Islet precursor cell (in vitro differentiated cells): Measurements from ENCODE around the gene RNF13.

ENCODE experiments used
- DNase-seq: peaks from one replicate; pipeline ENCODE4 v3.0.0-alpha.2; 2018

The RNF13 gene

DNA sequence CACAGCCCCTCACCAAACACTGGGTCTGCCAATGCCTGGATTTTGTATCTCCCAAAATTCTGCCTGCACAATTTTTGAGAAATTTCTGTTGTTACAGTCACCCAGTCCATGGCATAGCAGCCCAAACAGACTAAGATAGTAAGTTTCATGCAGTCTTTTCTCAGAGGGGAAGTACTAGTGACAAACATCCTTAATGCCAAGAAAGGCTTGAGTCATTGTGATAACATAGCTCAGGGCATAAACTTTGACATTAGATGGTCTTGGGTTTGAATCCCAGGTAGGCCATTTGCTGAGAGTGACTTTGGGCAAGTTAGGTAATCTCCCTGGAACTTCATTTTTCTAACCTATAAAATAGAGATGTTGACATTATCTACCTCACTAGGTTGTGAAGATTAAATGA lies 193.8 kb downstream of the RNF13 start:
- no peak for DNase-seq
